Calu3 (cell line): Measurements from ENCODE around the gene NRCAM. TPM values are rescaled to one million over a fixed set of nuclear protein-coding genes. Genes with fewer than 3 reads are reported as not detected.

Experiments
- BruUV-seq: library from RNA; stranded (reverse); fragments of 400-500 nt; replicated peaks from 2 replicates; lab custom pipeline; 2021; lab: Mats Ljungman, UMichigan
- CTCF ChIA-PET: fragments of 300-600 bp; sonication (Branson Sonifier 250); formaldehyde crosslinking; loops from one replicate; lab custom pipeline; 2022; ENCODE audit warnings: antibody characterized with exemption; lab: Charles Lee
- DNase-seq: peaks from one replicate; pipeline ENCODE4 v3.0.0; 2022
- H3K27ac Mint-ChIP-seq: one replicate; pipeline ENCODE4 v1.8.0; 2022; ENCODE audit warnings: mixed read lengths; ENCODE audit not compliant: unreplicated experiment
- H3K27me3 Mint-ChIP-seq: one replicate; pipeline ENCODE4 v1.8.0; 2022; ENCODE audit warnings: mixed read lengths; ENCODE audit not compliant: unreplicated experiment
- H3K36me3 Mint-ChIP-seq: one replicate; pipeline ENCODE4 v1.8.0; 2022; ENCODE audit warnings: mild to moderate bottlenecking, moderate library complexity, mixed read lengths; ENCODE audit not compliant: insufficient read depth, unreplicated experiment
- H3K4me1 Mint-ChIP-seq: one replicate; pipeline ENCODE4 v1.8.0; 2022; ENCODE audit warnings: mild to moderate bottlenecking, low read depth, mixed read lengths; ENCODE audit not compliant: unreplicated experiment
- H3K4me3 Mint-ChIP-seq: one replicate; pipeline ENCODE4 v1.8.0; 2022; ENCODE audit warnings: mild to moderate bottlenecking, low read depth, moderate library complexity, mixed read lengths; ENCODE audit not compliant: unreplicated experiment
- H3K9me3 Mint-ChIP-seq: one replicate; pipeline ENCODE4 v1.8.0; 2022; ENCODE audit warnings: low read depth, mixed read lengths; ENCODE audit not compliant: unreplicated experiment
- CTCF ChIP-seq: fragments of 200-600 bp; IDR thresholded peaks from one replicate; pipeline ENCODE4 v1.8.0; 2022; ENCODE audit warnings: antibody characterized with exemption; ENCODE audit not compliant: unreplicated experiment
- intact Hi-C: fragments of 100-400 bp; cut with micrococcal nuclease; formaldehyde crosslinking; loops from one replicate; pipeline ENCODE4 v1.10.0; 2022; ENCODE audit not compliant: unreplicated experiment
- total RNA-seq: library from RNA; stranded (reverse); gene quantifications from 2 replicates; pipeline ENCODE4 v1.2.3, GENCODE V29; 2022

NRCAM gene
- total RNA-seq, 1 experiment from 2014 or later, result 15.0 TPM

- H3K4me3 Mint-ChIP-seq, result peak overlapping the region; percentile 38
- H3K27ac Mint-ChIP-seq, result peak overlapping the region; percentile 15
- BruUV-seq, result no TSS peak
- intact Hi-C loops, result no loop called here
- H3K27me3 Mint-ChIP-seq, result no peaks in the 10 kb centered on the region
- DNase-seq, result no peak
- H3K36me3 Mint-ChIP-seq, result no peaks in the 10 kb centered on the region
- no peak for TF ChIP-seq CTCF
- CTCF ChIA-PET, result no interaction called here
- peaks cover 37% of the 10 kb centered on the region for H3K4me1 Mint-ChIP-seq
- H3K9me3 Mint-ChIP-seq, result no peaks in the 10 kb centered on the region
These were observed 22.2 kb downstream of the NRCAM start for GRCh38 chr7:108434010-108434409.

GRCh38 chr7:108431099-108431498, 25.1 kb downstream of the NRCAM start:
- TF ChIP-seq CTCF, result no peak
- H3K4me3 Mint-ChIP-seq, result no peak overlapping the region
- H3K36me3 Mint-ChIP-seq, result no peaks in the 10 kb centered on the region
- no peaks in the 10 kb centered on the region for H3K27me3 Mint-ChIP-seq
- DNase-seq, result no peak
- H3K4me1 Mint-ChIP-seq, result peaks cover 37% of the 10 kb centered on the region
- no peak overlapping the region for H3K27ac Mint-ChIP-seq
- no TSS peak for BruUV-seq
- no peaks in the 10 kb centered on the region for H3K9me3 Mint-ChIP-seq
- CTCF ChIA-PET, result no interaction called here
- intact Hi-C loops, result no loop called here

- Mint-ChIP-seq H3K36me3 (no peaks in the 10 kb centered on the region), H3K27ac (no peak overlapping the region), H3K4me1 (peaks cover 35% of the 10 kb centered on the region), H3K9me3 (no peaks in the 10 kb centered on the region), H3K27me3 (no peaks in the 10 kb centered on the region), H3K4me3 (no peak overlapping the region)
- DNase-seq, result no peak
- CTCF ChIA-PET, result no interaction called here
- no TSS peak for BruUV-seq
- TF ChIP-seq CTCF, result no peak
- intact Hi-C loops, result no loop called here
These were observed 25.6 kb downstream of the NRCAM start for GRCh38 chr7:108430664-108431063.

- CTCF ChIA-PET, result no interaction called here
- TF ChIP-seq CTCF, result no peak
- Mint-ChIP-seq H3K4me1 (peaks cover 18% of the 10 kb centered on the region), H3K4me3 (no peak overlapping the region), H3K27me3 (no peaks in the 10 kb centered on the region), H3K9me3 (no peaks in the 10 kb centered on the region), H3K36me3 (no peaks in the 10 kb centered on the region), H3K27ac (no peak overlapping the region)
- intact Hi-C loops, result no loop called here
- no peak for DNase-seq
- BruUV-seq, result no TSS peak
These were observed 28.5 kb downstream of the NRCAM start for GRCh38 chr7:108427766-108428165.
